Stimulated activated CD4-positive, alpha-beta T cell treated with anti-CD3 and anti-CD28 coated beads, Interleukin-12 subunit alpha, Interleukin-12 subunit beta, amount 100 ng/mL, for 4 hours (primary cell): ENCODE measurements around the gene ZNF121.
"Not testable (repeated sequence)": the region's sequence is repeated elsewhere in the genome, so short reads cannot be mapped to it uniquely, and the experiment has no call there.

ENCODE experiments used
- DNase-seq: peaks from one replicate; pipeline ENCODE4 v3.0.0-alpha.2; 2020

ZNF121 gene

GRCh38 chr19:9584073-9584833, at the start of gene ZNF121:
ZNF121 (minus strand) TSS chr19:9584504; CDS start chr19:9568097, 16,407 bp downstream.
- DNase-seq: peak; percentile 84

- DNase-seq: no peak
These were observed 43.6 kb upstream of the ZNF121 start for GRCh38 chr19:9627856-9628255.

- DNase-seq: no peak
These were observed 38.2 kb upstream of the ZNF121 start for GRCh38 chr19:9622531-9622930.

- DNase-seq: peak; percentile 84
These were observed 37.1 kb upstream of the ZNF121 start, which contains the start of gene ZNF561 for GRCh38 chr19:9621156-9622037. ZNF561 (minus strand) TSS chr19:9621232; CDS start chr19:9619456, 1,776 bp downstream.

- no peak for DNase-seq
These were observed 36.5 kb upstream of the ZNF121 start for GRCh38 chr19:9620842-9621155.

- DNase-seq: no peak
These were observed 31.5 kb upstream of the ZNF121 start for GRCh38 chr19:9615844-9616243.

- DNase-seq: no peak
These were observed 26.3 kb upstream of the ZNF121 start for GRCh38 chr19:9610484-9611113.

GRCh38 chr19:9608912-9609311, 24.6 kb upstream of the ZNF121 start:
- no peak for DNase-seq

- DNase-seq: no peak
These were observed 12.7 kb upstream of the ZNF121 start for GRCh38 chr19:9597027-9597426.

GRCh38 chr19:9586764-9587163, 2.5 kb upstream of the ZNF121 start:
- DNase-seq: peak; percentile 72

- DNase-seq: not testable (repeated sequence)
These were observed 2.1 kb downstream of the ZNF121 start for GRCh38 chr19:9582081-9582725.

- no peak for DNase-seq
These were observed 3.6 kb downstream of the ZNF121 start for GRCh38 chr19:9580728-9581127.

- no peak for DNase-seq
These were observed 14.0 kb downstream of the ZNF121 start for GRCh38 chr19:9570255-9570654.

- DNase-seq: no peak
These were observed 17.6 kb downstream of the ZNF121 start for GRCh38 chr19:9566729-9567128.

GRCh38 chr19:9565900-9566705, 18.2 kb downstream of the ZNF121 start:
- DNase-seq: no peak

GRCh38 chr19:9552536-9553274, 31.6 kb downstream of the ZNF121 start:
- DNase-seq: no peak

GRCh38 chr19:9547870-9548269, 36.4 kb downstream of the ZNF121 start:
- DNase-seq: no peak

GRCh38 chr19:9541281-9541680, 43.0 kb downstream of the ZNF121 start:
- not testable (repeated sequence) for DNase-seq

- not testable (repeated sequence) for DNase-seq
These were observed 44.4 kb downstream of the ZNF121 start for GRCh38 chr19:9539921-9540320.

- not testable (repeated sequence) for DNase-seq
These were observed 45.1 kb downstream of the ZNF121 start for GRCh38 chr19:9539201-9539600.
